ENCODE measurements around the gene OCIAD2.

- TF ChIP-seq POLR2AphosphoS5 (IDR thresholded peaks at IDR 0.05; ENCODE audit: low read depth), result no peak
- TF ChIP-seq CTCF (IDR thresholded peaks at IDR 0.05; ENCODE audit: insufficient read depth, low read length), result no peak
- no peak for TF ChIP-seq GABPA (IDR thresholded peaks at IDR 0.05; ENCODE audit: low read depth)
- TF ChIP-seq REST (IDR thresholded peaks at IDR 0.05; ENCODE audit: insufficient replicate concordance, low read depth), result no peak
- TF ChIP-seq SPI1 (IDR thresholded peaks at IDR 0.05; ENCODE audit: borderline replicate concordance, low read depth), result no peak
Observed at GRCh38 chr4:48912349-48912748, 5.8 kb upstream of the OCIAD2 start.
